GM18507 (cell line): ENCODE results near the gene TMEM131.
"Not testable (repeated sequence)": the region's sequence is repeated elsewhere in the genome, so short reads cannot be mapped to it uniquely, and the experiment has no call there.

Experiments
- DNase-seq: peaks from one replicate; pipeline ENCODE4 v3.0.0; 2011; ENCODE audit warnings: low read depth; ENCODE audit not compliant: insufficient read length; ENCODE audit errors: extremely low spot score
- FAIRE-seq: peaks from 2 replicates; lab custom pipeline; 2011; peaks lifted over from hg19 to GRCh38; lab: Jason Lieb, UNC

Gene TMEM131

DNA sequence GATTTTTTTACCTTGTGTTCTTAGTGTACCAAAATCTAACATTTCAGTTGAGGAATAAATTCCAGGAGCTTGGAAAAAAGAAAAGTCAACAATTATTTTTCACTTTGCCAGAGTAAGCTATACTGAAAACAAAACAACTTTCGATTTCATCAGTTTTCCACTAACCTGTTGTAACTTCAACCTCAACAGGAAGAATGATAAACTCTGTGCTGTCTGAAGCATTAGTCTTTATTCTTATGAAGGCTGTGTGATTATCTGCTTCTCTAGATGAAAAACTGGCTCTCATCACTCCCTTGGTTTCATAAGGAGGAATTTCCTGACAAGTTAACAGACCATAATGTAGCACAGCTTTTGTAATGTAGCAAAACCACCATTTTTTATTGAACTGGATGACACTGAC, 161.1 kb downstream of the TMEM131 start:
- peak; percentile 29 for FAIRE-seq

DNA sequence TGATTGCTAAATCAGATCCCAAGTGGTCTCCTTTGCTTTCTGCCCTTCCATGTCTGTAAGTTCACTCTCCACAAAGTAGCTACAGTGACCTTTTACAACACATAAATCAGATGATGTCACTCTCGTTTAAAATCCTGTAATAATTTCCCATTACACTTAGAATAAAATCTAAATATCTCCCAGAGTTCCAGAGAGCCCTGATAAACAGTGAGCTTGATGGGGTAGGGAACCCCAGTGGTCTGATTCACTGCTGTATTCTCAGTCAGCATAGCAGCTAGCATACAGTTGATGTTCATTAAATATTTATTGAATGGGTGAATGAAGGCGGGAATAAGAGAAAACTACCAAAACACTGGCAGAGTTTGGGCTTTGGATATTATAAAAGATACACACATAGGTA, 164.6 kb downstream of the TMEM131 start:
- FAIRE-seq = no peak

More for the DNA sequence above, 161.1 kb downstream of the TMEM131 start:
- no peak for DNase-seq

DNA sequence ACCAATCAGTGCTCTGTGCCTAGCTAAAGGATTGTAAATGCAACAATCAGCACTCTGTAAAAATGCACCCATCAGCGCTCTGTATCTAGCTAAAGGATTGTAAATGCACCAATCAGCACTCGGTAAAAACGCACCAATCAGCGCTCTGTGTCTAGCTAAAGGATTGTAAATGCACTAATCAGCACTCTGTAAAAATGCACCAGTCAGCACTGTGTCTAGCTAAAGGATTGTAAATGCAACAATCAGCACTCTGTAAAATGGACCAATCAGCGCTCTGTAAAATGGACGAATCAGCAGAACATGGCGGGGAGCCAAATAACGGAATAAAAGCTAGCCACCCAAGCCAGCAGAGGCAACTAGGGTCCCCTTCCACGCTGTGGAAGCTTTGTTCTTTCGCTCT, 166.5 kb downstream of the TMEM131 start:
- not testable (repeated sequence) for DNase-seq, FAIRE-seq

More for the DNA sequence above, 164.6 kb downstream of the TMEM131 start:
- no peak for DNase-seq

DNA sequence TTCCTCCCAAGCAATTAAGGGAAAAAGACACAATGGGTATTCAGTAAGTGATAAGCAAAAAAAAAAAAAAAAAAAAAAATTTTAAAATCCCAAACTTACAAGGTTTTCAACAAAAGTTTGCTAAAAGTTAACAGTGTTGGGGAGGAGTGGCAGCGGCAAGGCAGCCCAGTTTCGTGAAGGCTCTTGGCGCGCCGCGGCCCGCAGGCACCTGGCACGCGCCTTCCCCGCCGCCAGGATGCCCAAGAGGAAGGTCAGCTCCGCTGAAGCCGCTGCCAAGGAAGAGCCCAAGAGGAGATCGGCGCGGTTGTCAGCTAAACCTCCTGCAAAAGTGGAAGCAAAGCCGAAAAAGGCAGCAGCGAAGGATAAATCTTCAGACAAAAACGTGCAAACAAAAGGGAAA, 168.7 kb downstream of the TMEM131 start:
- not testable (repeated sequence) for FAIRE-seq, DNase-seq

DNA sequence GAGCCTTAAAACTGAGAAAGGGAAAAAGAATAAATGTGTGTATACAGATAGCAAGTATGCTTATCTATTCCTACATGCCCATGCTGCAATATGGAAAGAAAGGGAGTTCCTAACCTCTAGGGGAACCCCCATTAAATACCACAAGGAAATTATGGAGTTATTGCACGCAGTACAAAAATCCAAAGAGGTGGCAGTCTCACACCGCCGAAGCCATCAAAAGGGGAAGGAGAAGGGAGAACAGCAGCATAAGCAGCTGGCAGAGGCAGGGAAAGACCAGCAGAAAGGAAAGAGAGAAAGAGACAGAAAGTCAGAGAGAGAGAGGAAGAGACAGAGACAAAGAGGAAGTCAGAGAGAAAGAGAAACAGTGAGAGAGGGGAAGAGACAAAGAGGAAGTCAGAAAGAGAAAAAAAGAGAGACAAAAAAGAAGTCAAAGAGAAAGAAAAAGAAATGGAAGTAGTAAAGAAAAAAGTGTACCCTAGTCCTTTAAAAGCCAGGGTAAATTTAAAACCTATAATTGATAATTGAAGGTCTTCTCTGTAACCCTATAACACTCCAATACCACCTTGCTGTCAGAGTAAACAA, 169.4 kb downstream of the TMEM131 start:
- not testable (repeated sequence) for DNase-seq, FAIRE-seq

DNA sequence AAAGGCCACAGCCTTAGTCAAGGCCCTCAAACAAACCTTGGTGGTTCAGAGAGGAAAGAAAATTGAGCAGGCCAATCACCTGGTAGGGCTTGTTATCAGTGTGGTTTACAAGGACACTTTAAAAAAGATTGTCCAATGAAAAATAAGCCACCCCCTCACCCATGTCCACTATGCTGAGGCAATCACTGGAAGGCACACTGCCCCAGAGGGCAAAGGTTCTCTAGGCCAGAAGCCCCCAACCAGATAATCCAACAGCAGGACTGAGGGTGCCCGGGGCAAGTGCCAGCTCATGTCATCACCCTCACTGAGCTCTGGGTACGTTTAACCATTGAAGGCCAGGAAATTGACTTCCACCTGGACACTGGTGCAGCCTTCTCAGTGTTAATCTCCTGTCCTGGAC, 171.7 kb downstream of the TMEM131 start:
- not testable (repeated sequence) for DNase-seq, FAIRE-seq

DNA sequence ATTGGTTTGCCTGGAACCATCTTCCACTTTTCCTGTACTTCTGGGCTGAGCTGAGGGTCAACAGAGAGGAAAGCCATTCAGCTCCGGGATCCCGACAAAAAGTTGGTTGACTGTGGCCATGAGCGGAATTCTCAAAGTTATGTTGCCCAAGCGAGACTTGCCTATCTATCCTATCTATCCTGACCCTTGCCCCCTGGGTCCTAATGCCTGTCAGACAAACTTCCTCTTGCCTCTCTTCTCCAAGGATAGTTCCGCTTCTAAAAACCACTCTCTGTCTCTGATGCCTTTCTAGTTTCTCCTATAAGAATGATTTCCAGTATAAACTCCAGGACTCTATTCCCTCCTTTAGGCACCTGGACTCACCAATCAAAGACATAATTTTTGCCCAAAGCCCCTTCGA, 173.9 kb downstream of the TMEM131 start:
- not testable (repeated sequence) for FAIRE-seq, DNase-seq

DNA sequence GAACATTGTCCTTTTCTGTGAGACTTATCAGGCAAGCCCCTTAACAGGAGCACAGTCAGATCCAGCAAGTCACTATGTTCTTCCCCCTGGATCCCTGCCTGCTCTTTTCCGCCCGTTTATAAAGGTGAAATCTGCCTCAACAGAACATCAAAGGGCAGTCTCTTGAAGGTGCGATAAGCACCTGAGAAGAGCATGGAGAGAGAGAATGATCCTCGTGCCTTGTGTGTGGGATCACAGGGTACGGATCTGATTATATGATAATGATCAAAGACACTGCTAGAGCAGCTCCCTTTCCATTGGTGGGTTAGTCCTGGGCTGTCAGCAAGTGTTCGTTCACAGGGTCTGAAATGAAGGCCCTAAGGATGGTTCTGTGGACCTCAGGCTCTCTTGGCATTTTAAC, 176.0 kb downstream of the TMEM131 start:
- no peak for DNase-seq

DNA sequence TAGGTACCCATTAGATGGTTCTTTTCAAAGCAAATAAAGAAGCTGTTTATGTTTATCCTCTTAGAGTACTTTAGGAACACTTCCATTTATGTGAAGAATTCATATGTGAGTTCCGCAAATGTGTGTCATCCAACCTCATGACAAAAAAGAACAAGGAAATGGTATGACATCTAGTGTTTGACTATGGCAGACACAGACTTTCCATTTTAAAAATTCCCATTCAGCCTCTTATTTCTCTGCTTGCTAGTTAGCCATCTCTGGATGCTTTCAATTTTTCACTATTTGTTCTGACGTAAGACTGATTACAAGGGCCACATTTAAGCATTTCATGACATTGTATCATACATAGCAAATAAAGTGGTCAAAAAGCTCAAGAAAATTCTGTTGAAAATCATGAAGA, 179.3 kb downstream of the TMEM131 start:
- FAIRE-seq (no peak), DNase-seq (no peak)

More for the DNA sequence above, 176.0 kb downstream of the TMEM131 start:
- FAIRE-seq = no peak

DNA sequence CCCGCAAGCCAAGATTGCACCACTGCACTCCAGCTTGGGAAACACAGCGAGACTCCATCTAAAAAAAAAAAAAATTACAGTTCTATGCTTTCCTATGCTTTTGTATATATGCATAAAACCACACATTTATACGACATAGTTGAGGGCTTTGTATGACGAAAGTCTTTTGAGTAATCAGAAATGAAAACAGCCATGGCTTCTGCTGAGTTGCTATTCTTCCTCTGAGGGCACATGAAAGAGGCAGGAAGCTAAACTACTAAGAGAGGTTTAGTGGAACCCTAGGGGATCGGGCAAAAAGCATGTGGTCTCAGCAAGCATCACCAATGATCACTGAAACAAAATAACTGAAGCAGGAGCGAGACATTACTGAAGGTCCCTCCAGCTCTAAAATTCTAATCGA, 182.8 kb downstream of the TMEM131 start:
- DNase-seq (no peak), FAIRE-seq (no peak)

DNA sequence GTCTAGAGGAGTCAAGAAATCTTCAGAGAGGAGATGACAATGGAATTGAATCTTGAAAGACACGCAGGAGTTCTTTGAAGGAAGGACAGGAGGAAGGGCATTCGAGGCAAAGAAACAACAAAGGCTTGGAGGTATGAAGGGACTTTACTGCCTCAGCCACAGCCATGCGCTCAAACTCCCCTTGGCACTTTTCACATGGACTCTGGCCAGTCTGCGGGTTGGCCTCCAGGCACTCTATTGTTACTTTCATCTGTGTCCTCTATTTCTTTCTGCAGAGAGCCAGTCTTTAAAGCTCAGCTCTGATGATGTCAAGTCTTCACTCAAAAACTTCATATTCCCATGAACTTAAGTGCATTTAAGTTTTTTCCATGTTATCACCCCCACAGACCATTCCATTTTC, 186.9 kb downstream of the TMEM131 start:
- DNase-seq (no peak), FAIRE-seq (no peak)

DNA sequence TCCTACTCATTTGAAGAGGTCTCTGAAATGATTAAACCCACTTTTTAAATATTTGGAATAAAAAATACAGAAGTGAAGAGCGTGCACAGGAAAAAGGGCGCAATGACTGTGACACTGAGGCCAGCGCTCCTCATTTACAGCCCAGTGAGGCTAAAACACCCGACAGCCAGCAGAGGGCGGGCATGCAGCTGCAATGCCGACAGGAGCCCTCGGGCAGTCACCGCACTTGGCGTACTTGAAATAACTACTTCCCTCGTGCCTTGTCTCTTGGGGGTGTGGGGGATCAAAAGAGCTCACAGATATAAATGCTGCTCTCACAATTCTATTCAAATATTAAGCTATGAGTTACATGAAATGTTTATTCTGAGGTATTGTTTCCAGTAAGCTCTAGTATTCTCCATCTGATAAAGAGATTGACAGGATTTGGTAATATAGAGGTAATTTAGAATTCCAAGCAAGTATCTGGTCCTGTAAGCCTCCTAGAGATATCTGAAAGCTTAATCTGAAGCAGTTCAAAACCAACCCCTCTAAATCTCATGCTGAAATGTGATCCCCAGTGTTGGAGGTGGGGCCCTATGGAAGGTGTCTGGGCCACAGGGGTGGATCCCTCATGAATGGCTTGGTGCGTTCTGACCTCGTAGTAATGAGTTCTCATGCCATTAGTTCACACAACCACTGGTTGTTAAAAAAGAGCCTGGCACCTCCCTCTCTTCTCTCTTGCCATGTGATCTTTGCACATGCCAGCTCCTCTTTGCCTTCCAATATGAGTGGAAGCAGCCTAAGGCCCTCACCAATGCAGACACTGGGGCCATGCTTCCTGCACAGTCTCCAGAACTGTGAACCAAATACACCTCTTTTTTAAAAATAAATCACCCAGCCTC, 188.8 kb downstream of the TMEM131 start:
- FAIRE-seq = peak; percentile 95
- DNase-seq = peak; percentile 44

DNA sequence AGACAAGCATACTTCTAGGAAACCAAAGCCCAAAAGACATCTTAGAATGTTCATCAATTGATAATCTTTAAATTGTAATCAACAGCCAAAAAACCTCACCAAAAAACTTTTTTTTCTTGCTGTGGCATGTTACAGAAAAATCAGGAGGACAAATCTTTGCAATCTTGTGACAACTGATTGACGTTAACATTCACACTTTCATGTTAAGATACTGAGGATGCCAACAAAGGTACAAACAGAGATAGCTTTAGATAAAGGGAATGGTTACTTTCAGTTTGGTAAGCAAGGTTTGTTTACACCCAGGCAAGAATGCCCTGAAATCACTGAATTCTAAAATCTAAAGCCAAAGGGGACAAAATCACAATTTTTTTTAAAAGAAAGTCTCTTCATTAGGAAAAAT, 190.0 kb downstream of the TMEM131 start:
- no peak for FAIRE-seq
- DNase-seq = no peak

DNA sequence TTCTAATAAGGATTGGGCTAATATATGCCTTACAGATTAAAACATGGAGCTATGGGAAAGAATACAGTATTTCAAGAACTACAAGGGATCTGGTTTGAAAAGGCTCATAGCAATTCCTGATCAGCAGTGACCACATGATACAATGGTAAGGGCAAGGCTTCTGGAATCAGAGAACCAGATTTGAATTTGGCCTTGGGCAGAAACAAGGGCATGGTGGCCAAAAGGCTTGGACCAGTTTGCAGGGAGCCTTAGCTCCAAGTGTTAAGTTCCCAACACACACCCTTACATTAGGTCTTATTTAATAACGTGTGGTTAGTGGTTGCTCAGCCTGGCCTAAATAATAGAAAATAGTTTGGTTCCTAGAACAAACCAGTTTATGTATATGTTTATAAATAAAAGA, 194.7 kb downstream of the TMEM131 start:
- FAIRE-seq = no peak
- DNase-seq = no peak

DNA sequence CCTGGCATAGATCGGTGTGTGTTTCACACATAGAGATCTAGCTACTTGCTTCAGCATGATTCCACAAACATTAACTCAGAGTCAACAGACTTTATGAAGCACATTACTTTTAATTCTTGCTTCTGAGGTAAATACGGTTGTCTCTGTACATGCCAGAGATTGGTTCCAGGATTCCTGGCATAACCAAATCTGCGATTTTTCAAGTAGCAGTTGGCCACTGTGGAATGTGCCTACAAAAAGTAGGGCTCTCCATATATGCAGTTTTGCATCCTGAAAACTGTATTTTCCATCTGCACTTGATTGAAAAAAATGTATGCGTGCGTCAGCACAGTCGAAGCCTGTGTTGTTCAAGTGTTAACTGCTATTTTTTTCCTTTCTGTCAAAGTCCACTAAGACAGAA, 197.3 kb downstream of the TMEM131 start:
- DNase-seq = no peak
- FAIRE-seq = no peak

DNA sequence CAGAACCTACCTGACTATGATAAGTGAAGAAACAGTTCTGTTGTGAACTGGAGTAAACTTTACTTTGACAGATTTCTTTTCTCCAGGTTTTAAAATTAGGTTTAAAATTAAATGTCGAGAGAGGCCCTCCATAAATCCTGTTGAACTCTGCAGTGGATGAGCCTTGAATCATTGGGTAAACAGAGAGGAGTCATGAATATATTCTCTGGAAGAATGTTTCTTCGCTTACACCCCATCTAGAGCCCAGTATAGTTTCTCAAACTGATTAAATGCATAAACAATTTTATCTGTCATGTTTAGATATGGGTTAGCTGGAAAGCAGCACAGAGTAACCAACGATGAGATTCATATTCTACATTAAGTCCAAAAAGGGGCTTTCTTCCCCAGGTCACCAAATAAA, 198.4 kb downstream of the TMEM131 start:
- FAIRE-seq (no peak), DNase-seq (no peak)

DNA sequence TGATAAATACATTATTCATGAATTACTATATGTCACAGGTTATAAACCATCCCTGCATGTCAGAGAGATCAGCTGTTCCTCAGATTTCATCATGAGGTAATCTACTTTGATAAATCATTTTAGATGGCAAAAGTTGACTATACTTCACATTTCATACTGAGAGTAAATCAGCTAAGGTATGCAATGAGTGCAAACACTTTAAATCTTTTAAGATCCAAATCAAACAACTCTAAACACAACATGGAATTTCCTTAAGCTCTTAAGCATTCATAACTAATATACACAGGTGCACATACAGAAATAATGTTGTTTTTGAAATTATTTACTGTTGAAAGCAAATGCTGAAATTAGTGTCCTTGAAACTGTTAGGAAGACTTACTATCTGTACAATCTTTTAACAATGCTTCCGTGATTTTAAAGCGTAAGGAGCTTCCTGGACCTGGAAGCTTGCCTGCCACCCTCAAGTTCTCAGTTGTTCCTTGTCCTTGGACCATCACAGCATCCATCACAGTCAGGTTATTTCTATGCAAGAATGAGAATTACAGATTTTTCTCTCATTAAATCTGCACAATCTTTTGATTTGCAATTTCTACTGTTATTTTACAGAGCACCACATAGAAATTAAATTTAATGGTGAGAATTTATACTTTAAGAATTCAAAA, 199.2 kb downstream of the TMEM131 start:
- FAIRE-seq (peak; percentile 24), DNase-seq (no peak)

DNA sequence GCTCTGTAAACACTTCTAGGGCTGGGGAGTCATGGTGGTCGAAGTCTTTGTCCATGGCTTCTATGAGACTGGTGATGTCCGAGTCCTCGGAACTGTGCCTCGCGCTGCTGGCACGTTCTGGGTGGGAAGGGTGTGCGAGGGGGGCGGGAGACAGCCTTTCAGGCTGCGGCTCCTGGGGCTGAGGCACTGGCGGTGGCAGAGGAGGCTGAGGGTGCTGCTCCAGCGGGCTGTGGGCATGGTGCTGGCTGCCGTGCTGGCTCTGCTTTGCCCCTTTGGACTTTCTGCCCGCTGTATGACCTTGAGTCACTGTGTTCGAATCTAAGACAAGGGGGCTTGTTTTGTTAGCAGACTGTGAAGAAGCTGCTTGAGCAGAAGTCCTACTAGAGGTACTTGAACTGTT, 203.3 kb downstream of the TMEM131 start:
- DNase-seq (no peak), FAIRE-seq (no peak)

DNA sequence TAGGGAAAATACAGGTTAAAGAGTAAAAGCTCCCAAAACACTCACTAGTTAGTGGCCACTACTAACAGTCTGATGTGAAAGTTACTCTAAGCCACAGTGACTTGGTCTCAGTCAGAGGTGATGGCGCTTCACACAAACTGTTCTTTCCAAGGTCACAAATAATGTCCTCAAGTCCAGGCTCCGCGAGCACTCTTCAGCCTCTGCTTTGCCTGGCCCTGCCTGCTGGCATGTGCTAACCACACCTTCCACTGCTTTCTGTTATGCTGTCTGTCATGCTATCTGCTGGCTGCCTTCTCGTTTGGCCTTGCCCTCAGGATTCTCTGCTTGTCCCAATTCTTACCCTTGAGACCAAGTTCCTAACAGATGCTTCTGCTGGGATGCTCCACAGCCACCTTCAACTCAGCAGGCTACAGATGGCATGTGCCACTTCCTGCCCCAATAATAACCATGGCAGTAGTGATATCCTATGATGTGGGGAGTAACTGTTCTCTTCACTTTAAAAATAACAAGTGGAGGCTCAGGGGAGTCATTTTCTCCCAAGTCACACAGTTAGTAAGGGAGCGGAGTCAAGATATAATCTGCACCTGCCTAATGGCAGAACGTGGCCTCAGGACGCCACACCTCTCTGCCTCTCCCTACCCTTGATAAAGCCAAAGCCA, 206.6 kb downstream of the TMEM131 start:
- DNase-seq = no peak
- FAIRE-seq = no peak

DNA sequence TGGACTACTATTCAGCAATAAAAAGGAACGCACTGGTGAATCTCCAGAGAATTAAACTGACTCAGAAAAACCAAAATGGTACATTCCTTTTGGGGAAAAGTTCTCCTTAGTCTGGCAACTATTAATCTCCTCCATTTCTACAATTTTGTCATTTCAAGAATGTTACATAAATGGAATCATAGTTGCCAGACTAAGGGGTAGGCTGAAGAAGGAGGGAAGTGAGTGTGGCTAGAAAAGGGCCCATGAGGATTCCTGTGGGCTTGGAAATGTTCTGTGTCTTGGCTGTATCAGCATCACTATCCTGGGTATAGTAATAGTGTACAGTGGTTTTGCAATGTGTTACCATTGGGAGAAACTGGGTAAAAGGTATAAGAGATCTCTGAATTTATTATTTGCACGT, 209.9 kb downstream of the TMEM131 start:
- FAIRE-seq (no peak), DNase-seq (no peak)
